Psoas muscle (tissue), 8 donors: ENCODE data around the gene ARHGAP32. TPM values are rescaled to one million over a fixed set of nuclear protein-coding genes. Genes with fewer than 3 reads are reported as not detected.
"Not testable (repeated sequence)": the region's sequence is repeated elsewhere in the genome, so short reads cannot be mapped to it uniquely, and the experiment has no call there.

Experiments used
- ATAC-seq, 4 donors: fragments of 200-7000 bp; cut with Tn5 transposase; one replicate each; pipeline ENCODE4 v1.9.1; 2020; ENCODE audit warnings: moderate library complexity in 3 of 4, mild to moderate bottlenecking in 2 of 4
- DNase-seq, 2 donors: peaks; one replicate each; pipeline ENCODE4 v3.0.0-alpha.2; 2020
- H3K27ac ChIP-seq: fragments of 200-600 bp; one replicate; pipeline ENCODE4 v1.8.0; 2022
- H3K27me3 ChIP-seq, 3 donors: fragments of 200-600 bp in 1 of 3; one replicate each; pipeline versions ENCODE4 v1.6.1 to v1.8.0; 2013 to 2022; ENCODE audit warnings: low read length in 2 of 3, mild to moderate bottlenecking in 2 of 3, moderate library complexity in 1 of 3; ENCODE audit not compliant: insufficient read depth in 3 of 3
- H3K36me3 ChIP-seq, 2 donors: fragments of 200-600 bp in 1 of 2; one replicate each; pipeline versions ENCODE4 v1.6.1 to v1.8.0; 2013 to 2022; ENCODE audit warnings: low read depth in 1 of 2, mild to moderate bottlenecking in 1 of 2, moderate library complexity in 1 of 2; ENCODE audit not compliant: insufficient read depth in 1 of 2
- H3K4me1 ChIP-seq: fragments of 200-600 bp; one replicate; pipeline ENCODE4 v1.8.0; 2022
- H3K4me3 ChIP-seq: fragments of 200-600 bp; one replicate; pipeline ENCODE4 v1.8.0; 2022; ENCODE audit warnings: mild to moderate bottlenecking
- H3K9me3 ChIP-seq: fragments of 200-600 bp; one replicate; pipeline ENCODE4 v1.8.0; 2022
- CTCF ChIP-seq: fragments of 200-600 bp; IDR thresholded peaks from one replicate; pipeline ENCODE4 v1.8.0; 2022; ENCODE audit warnings: antibody characterized with exemption
- WGBS, 3 donors: extraction: QIAGEN DNeasy Blood & Tissue Kit; methylation state at CpG; one replicate each; pipeline versions ENCODE4 v1.1.6 to v1.1.7; 2013; 5-methylcytosine and 5-hydroxymethylcytosine counted together
- intact Hi-C, 2 donors: fragments of 100-400 bp; cut with DNase I; formaldehyde crosslinking; loops; one replicate each; pipeline versions ENCODE4 v1.11.0 to v1.14.2; 2022
- polyA plus RNA-seq, 3 donors: library from polyadenylated mRNA; stranded (reverse); fragments of 200-250 nt; gene quantifications; one replicate each; pipeline ENCODE4 v1.2.3, GENCODE V29; 2013
- total RNA-seq, 4 donors: library from RNA; stranded (reverse); fragmentation: NEBNext Ultra II Directional in 2 of 4; extraction: Animal tissue kit (Norgen Biotek cat#: 25700) in 2 of 4; gene quantifications; one replicate each; pipeline versions ENCODE4 v1.2.1 to v1.2.4, GENCODE V29; 2021 to 2023
- donor health status: healthy with polysubstance abuse.
- donor health status: DM: no; HTN: no; CAD: no; lungs with moderate emphysema.
- donor health status: Bipolar disorder and iron deficiency.
- donor health status: healthy.
- donor health status: DM: yes; HTN: yes; CAD: no.
- donor health status: DM: no; HTN: no; CAD: no.
- donor health status: DM: no; HTN: no; CAD: no.
- donor health status: DM: yes; HTN: yes; CAD: no.

Gene ARHGAP32
- total and polyA plus RNA-seq, 7 donors = 1.3 to 10.1 (median 6.4) TPM

GRCh38 chr11:128924104-128924503, 268.0 kb downstream of the ARHGAP32 start:
- intact Hi-C loops = no loop called here
- Histone ChIP-seq H3K9me3 (no peaks in the 10 kb centered on the region), H3K4me1 (no peaks in the 10 kb centered on the region), H3K27ac (no peak overlapping the region), H3K27me3 (peaks cover 0 to 7% (median 0%) of the 10 kb centered on the region in 3 donors), H3K36me3 (no peaks in the 10 kb centered on the region), H3K4me3 (no peak overlapping the region)
- no peak for DNase-seq
- TF ChIP-seq CTCF = no peak
- no peak for ATAC-seq
- WGBS, 3 donors = 61 to 76% (median 67%) methylated on average over 7 of the region's 7 CpGs

GRCh38 chr11:128921793-128922192, 270.3 kb downstream of the ARHGAP32 start:
- DNase-seq (no peak), ATAC-seq (no peak)
- Histone ChIP-seq H3K36me3 (no peaks in the 10 kb centered on the region), H3K4me3 (no peak overlapping the region), H3K27ac (no peak overlapping the region), H3K9me3 (no peaks in the 10 kb centered on the region), H3K4me1 (no peaks in the 10 kb centered on the region), H3K27me3 (peaks cover 0 to 5% (median 0%) of the 10 kb centered on the region in 3 donors)
- WGBS, 3 donors = 71 to 74% (median 74%) methylated on average over 4 of the region's 4 CpGs
- intact Hi-C loops = no loop called here
- TF ChIP-seq CTCF = no peak

- Histone ChIP-seq H3K4me1 (no peaks in the 10 kb centered on the region), H3K36me3 (no peaks in the 10 kb centered on the region), H3K4me3 (no peak overlapping the region), H3K27me3 (peaks cover 0 to 5% (median 0%) of the 10 kb centered on the region in 3 donors), H3K9me3 (no peaks in the 10 kb centered on the region), H3K27ac (no peak overlapping the region)
- 88 to 91% (median 89%) methylated on average over 15 of the region's 15 CpGs for WGBS, 3 donors
- intact Hi-C loops = no loop called here
- no peak for TF ChIP-seq CTCF
- ATAC-seq = no peak
- no peak for DNase-seq
These were observed 271.5 kb downstream of the ARHGAP32 start for GRCh38 chr11:128920666-128921065.

- H3K27me3 ChIP-seq, H3K36me3 ChIP-seq, ATAC-seq, DNase-seq, H3K4me1 ChIP-seq, intact Hi-C loops, H3K9me3 ChIP-seq, H3K4me3 ChIP-seq, H3K27ac ChIP-seq: not testable (repeated sequence)
- WGBS, 3 donors = 76 to 81% (median 78%) methylated on average over 7 of the region's 7 CpGs
These were observed 272.5 kb downstream of the ARHGAP32 start for GRCh38 chr11:128919635-128920034.

- intact Hi-C loops = no loop called here
- 36 to 49% (median 37%) methylated on average over 5 of the region's 5 CpGs for whole genome bisulfite sequencing, 3 donors
- H3K27ac ChIP-seq = no peak overlapping the region
- H3K4me1 ChIP-seq = no peaks in the 10 kb centered on the region
- peaks cover 0 to 6% (median 3%) of the 10 kb centered on the region in 3 donors for H3K27me3 ChIP-seq
- ATAC-seq (no peak), DNase-seq (no peak)
- no peak overlapping the region for H3K4me3 ChIP-seq
- no peak for TF ChIP-seq CTCF
- H3K9me3 ChIP-seq = no peaks in the 10 kb centered on the region
- no peaks in the 10 kb centered on the region for H3K36me3 ChIP-seq
These were observed 272.9 kb downstream of the ARHGAP32 start for GRCh38 chr11:128919216-128919615.
